Measurements from ENCODE around the gene APOO. TPM values are rescaled to one million over a fixed set of nuclear protein-coding genes. Genes with fewer than 3 reads are reported as not detected.

The APOO gene
- 18.5 and 21.0 TPM in 2 replicates for total RNA-seq

DNA sequence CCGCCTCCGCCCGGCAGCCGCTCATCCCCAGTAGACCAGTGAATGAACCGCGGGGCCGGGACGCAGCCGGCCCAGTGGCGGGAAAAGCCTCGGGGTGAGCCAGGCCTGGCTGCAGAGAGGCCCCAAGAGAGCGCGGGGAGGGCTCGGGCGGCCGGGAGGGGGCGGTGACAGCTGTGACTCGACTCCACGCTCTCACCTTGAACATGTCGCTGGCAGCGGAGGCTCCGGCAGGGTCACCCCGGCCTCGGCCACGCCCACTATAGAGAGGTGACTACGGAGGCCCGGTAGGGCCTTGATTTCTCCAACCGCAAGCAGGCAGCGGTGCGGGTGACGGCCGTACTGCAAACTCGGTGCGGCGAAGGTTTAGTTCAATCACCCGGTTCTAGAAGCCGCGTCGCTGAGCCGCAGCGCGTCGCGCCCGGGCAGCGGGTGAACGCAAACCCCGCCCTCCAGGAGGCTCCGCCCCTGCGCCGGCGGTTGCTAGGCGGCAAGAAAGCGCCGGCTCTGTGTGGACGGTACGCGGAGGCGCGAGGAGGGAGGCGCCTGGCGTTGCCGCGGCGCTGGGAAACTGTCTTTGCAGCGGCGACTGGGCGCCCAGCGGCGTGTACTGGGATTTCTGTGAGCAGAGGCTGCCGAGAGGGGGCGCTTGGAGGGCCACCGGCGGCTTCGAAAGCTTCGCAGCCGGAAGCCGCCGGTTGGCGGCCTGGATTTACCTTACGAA lies at the start of gene APOO, which contains the start of gene CXorf58:
Gene APOO (minus strand): TSS at position 441 of the 721 bp plus-strand sequence. CDS start 236 bp downstream, at position 205.
Gene CXorf58 (plus strand): TSS at position 509 of the 721 bp plus-strand sequence. CDS start 2,297 bp downstream, outside the sequence.
- intact Hi-C loops (cut with micrococcal nuclease) = loop anchor here (1.0 to 10.0 kb wide), 9 partner anchors 24 to 1923 kb away; partner anchors contain the start of genes ACOT9, EIF2S3 and PRDX4

DNA sequence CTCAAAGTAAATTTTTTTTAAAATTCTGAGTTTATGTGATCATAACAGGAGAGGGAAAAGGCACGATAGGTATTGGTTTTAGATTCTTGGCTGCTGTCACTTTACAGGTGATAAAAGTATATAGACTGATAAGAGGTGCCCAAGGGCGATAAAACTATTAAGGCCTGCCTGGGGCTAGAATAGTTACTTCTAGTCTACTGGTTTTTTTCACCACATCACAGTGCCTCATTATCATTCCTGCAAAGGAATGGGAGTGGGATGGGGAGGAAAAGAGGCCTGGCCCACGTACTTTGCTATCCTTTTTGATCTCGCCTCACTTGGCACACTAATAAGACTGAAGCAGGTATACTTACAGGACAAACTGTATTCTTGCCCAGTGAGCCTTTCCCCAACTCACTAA lies 46.7 kb upstream of the APOO start:
- intact Hi-C loops (cut with micrococcal nuclease) = no loop called here

DNA sequence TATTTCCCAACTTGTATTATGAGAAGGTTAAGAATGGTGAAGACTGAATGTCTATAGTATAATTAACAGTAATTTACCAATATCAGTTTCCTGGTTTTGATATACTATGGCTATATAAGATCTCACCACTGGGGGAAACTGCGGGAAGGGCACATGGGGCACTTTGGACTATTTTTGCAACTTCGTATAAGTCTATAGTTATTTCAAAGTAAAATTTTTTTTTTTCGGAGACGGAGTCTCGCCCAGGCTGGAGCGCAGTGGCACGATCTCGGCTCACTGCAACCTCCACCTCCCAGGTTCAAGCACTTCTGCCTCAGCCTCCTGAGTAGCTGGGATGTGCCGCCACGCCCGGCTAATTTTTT lies 46.2 kb upstream of the APOO start:
- intact Hi-C loops (cut with micrococcal nuclease) = loop anchor here (1.0 to 2.0 kb wide), 4 partner anchors 23 to 100 kb away; partner anchors contain the start of genes CXorf58 and EIF2S3

DNA sequence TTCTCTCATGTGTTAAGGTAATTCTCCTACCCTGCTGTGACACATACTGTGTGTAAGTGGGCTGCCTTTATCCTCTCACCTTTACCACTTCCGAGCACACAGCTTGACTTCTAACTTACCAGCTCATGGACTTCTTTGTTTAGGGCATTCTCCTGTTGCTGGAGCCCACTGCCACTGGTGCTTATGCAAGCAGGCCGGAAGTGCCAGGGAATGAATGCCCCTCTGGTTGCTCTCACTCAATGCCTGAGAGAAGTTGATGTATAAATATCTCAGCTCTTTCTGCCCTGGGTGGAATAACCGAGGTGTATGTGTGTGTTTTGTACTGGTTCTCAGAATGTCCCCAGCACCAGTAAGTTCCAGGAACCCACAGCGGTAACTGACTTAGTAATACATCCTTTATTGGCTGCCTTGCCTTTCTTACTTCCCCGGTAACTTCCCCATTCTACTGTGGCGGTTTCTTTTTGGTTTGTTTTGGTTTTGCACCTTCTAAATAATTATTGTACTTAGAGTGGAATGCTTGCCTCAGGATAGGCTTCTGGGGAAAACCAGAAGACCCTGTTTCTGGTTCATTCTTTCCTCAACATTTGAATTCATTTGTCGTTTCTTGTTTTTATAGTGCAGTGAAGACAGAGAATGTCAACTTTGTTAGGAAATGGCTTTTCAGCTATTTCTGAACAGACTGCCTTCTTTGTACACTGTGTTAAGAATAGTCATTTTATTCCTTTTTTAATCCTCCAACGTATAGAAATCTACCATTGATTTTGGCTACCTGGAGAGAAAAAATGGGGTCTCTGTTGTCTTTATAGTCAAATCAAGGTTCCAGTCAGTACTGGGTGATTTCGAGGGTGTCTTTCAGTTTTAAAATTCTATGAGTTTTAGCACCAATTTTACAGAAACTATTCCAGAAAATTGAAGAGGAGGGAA lies 45.5 kb upstream of the APOO start:
- intact Hi-C loops (cut with micrococcal nuclease) = loop anchor here (1.0 to 2.0 kb wide), 4 partner anchors 22 to 101 kb away; partner anchors contain the start of genes CXorf58 and EIF2S3

DNA sequence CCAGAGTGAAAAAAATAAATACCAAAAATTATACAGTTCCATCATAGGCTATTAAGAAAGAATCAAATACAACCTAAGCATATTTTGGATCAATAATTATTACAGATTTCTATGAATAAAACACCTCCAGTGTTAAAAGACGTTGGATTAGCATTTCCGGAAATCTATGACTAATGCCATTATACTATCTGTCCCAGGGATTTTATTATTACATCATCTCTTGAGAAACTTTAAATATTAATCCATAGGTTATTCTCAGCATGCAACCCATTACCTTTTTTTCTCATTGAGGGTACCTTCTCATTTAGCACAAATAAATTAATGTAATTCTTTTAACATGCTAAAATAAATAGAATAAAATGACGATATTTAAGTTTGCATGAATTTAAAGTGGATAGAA lies 44.7 kb upstream of the APOO start:
- intact Hi-C loops (cut with micrococcal nuclease) = loop anchor here (2.0 kb wide), 1 partner anchor 72 kb away; no protein-coding TSS in a partner anchor

DNA sequence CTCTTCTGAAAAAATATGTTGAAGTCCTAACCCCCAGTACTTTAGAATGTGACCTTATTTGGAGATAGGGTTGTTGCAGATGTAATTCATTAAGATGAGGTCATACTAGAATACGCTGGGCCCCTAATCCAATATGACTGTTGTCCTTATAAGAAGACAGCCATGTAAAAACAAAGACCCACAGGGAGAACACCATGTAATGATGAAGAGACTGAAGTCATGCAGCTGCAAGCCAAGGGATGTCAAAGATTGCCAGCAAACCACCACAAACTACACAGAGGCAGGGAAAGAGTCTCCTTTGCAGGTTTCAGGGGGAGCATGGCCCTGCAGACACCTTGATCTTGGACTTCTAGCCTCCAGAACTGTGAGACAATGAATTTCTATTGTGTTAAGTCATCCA lies 37.5 kb upstream of the APOO start:
- intact Hi-C loops (cut with micrococcal nuclease) = no loop called here

DNA sequence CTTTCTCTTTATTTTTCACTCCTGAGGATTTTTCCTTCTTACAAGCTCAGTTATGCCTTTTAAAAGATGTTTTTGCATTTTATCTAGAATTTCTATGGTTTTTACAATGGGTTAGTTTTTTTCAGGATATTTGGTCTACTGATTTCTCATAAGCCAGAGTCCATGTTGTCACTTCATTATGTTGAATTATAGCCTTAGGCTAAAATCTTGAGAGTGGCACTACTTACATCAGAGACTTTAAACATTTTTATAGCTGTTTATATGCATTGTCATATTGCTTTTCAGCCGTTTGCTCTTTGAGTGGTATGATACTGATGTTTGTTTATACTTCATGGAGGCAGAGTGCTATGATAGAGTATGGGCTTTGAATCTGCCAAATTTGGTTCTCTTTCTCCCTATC lies 36.5 kb upstream of the APOO start:
- intact Hi-C loops (cut with micrococcal nuclease) = no loop called here

DNA sequence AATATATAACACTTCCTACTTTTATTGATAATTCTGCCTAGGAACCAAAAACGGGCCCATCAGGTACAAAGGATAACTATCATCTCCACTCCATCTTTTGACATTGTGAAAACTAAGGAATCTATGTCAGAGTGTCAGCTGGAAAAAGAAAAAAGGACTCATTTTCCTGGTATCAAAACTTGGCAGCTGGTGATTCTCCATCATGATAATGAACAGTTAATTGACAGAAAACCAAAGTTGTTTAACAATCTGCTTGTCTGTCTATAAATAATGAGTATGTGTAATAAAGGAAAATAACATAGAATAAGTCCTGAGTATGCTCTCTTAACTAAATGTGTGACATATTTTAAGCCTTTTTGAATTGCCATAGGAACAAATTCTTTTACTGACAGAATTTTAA lies 31.5 kb upstream of the APOO start:
- intact Hi-C loops (cut with micrococcal nuclease) = no loop called here

DNA sequence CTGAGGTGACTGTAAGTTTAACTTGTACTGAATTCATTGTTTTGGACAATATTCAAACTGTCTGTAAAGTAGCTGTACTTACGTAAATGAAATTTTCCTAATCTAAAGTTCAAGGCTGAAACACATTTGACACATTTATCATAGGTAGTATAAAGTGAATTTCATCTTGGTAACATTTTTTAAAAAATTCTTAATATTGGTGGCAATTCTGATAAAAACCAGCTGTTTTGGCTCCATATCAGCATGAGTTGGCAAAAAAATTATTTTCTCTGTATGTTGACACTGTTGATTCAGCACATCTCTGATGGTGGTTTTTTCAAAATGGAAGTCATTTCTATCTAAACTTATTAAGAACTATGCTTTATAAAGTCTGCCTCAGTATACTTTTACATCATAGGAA lies 31.0 kb upstream of the APOO start:
- intact Hi-C loops (cut with micrococcal nuclease) = no loop called here

DNA sequence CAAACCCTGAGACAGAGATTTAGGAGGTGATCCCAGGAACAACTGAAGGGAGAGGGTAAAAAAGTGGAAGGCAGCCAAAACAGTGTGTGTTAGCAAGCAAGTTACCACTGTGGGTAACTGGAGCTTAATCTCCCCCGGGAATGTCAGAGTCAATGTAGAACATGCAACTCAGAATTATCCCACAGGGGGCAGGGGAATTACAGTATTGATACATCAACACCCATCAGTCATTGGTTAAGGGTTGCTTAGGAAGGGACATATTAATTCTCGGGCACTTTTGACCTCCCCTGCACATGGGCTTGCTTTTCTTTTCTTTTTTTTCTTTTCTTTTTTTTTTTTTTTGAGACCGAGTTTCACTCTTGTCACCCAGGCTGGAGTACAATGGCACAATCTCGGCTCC lies 29.4 kb upstream of the APOO start:
- intact Hi-C loops (cut with micrococcal nuclease) = no loop called here

DNA sequence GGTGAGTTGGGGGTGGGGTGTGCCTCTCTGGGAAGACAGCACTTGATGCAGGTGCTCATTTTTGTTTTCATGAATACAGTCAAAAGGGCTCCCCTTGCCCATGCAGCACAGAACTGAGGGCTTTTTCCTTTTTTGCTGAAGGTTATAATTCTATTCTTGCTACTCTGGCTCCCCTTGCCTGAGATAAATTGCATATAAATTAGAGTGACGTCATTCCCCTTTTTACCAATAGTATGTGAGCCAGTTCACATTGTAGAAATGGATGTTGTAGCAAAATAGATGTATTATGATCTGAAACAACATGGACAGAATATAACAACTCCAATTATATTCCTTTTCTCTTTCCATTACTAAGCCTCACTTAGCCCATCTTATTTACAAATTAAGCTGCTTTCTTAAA lies 28.4 kb upstream of the APOO start:
- intact Hi-C loops (cut with micrococcal nuclease) = no loop called here

DNA sequence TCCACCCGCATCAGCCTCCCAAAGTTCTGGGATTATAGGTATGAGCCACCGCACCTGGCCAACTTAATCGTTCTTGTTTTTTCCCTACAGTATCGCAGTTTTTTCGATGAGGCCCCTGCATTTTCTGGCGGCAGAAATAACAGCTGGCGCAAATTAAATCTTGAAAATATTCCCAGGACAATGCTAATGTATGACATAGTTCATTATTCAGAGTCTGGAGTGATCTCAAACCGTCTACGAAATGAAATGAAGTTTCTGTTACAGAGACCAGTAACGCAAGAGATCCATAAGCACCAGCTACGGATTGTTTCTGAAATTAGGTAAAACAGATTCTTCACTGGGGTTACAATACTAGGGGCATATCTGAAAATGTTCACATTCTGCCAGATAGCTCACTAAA lies 27.4 kb upstream of the APOO start:
- intact Hi-C loops (cut with micrococcal nuclease) = no loop called here

DNA sequence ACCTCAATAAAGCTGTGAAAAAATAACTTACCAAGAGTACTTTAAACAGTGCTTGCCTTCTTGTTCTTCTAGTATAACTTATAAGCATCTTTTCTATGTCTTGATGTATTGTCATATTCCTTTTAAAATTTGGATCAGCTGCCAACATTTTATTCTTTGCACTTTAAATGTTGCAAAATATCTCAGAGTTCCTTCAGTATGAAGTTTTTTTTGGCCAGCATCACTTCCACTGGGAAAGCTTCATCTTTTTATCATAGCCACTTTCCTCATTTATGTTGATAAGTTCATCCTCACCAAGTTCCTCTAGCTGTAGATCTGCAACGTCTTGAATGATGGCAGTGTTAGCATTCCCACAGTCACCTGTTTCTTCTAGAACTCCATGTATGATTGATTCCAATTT lies 24.3 kb upstream of the APOO start:
- intact Hi-C loops (cut with micrococcal nuclease) = no loop called here

DNA sequence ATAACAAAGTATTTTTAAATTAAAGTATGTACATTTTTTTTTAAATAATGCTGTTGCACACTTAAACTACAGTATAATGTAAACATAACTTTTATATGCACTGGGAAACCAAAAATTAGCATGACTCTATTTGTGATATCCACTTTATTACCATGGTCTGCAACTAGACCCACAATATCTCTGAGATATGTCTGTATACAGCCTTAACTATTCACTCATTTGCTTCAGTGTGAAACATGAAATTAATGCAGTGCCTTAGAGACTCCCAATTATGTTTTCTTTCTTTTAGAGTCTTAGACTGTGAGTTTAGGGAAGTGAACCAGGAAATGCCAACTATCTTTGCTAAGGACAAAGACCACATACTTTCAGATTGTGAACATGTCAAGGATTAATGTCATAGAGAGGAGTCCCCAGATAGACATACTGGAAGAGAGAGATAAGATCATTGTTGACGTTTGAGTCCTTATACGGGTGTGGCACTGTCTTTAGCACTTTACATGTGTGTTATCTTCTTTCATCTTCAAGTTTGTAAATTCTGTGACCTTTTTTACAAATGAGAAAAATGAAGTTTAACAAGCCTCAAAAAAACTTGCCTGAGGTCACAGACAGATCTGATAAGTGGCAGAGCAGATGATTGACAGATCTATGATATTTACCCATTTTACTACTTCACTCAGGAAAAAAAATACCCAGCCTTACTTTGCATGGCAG lies 23.3 kb upstream of the APOO start:
- intact Hi-C loops (cut with micrococcal nuclease) = loop anchor here (1.0 to 2.0 kb wide), 4 partner anchors 22 to 123 kb away; partner anchors contain the start of genes CXorf58 and EIF2S3

DNA sequence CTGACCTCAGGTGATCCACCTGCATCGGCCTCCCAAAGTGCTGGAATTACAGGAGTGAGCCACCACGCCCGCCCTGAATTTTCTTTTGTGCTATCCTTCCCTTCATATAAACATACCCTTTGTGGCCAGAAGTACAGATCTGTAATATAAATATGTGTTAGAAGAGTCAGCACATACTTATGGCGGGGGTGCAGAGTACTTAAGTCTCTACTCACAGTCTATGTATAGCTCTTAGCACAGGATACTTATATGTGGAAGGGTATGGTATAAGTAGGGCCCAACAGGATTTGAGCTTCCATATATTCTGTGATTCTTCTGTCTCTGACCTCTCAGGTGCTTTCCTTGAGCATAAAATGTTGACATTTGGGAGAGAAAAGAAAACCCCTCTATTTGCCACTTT lies 18.3 kb upstream of the APOO start:
- intact Hi-C loops (cut with micrococcal nuclease) = no loop called here

DNA sequence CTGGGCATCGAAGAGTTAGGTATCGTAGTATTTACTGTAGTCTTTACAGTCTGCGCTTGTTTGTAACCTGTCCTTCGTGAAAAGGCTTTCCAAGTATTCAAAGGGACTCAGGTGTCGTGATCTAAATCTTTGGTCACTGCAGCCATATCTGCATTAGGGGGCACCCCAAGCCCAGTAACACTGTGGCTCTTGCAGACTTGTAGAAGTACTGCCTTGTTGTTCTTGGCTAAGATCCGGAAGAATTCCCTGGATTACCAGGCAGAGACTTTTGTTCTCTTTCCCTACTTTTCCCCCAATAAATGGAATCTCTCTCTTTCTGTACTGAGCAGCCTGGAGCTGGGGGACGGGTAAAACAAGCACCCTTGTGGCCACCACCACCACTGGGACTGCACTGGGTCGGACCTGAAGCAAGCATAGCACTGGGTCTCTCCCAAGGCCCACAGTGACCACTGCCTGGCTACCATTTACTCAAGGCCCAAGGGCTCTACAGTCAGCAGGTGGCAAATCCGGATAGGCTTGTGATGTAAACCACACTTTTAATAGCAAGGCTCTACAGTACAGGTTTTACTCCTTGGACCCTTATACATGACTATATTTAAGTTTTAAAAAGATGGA lies 12.1 kb upstream of the APOO start:
- intact Hi-C loops (cut with micrococcal nuclease) = no loop called here

DNA sequence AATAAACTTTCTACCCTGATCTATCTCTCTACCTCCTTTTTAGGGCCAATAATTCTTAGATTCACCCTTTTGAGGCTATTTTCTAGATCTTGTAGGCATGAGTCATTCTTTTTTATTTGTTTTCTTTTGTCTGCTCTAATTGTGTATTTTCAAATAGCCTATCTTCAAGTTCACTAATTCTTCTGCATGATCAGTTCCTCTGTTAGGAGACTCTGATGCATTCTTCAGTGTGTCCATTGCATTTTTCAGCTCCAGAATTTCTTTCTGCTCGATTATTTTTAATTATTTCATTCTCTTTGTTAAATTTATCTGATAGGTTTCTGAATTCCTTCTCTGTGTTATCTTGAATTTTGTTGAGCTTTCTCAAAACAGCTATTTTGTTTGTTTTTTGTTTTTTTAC lies 11.4 kb upstream of the APOO start:
- intact Hi-C loops (cut with micrococcal nuclease) = no loop called here

DNA sequence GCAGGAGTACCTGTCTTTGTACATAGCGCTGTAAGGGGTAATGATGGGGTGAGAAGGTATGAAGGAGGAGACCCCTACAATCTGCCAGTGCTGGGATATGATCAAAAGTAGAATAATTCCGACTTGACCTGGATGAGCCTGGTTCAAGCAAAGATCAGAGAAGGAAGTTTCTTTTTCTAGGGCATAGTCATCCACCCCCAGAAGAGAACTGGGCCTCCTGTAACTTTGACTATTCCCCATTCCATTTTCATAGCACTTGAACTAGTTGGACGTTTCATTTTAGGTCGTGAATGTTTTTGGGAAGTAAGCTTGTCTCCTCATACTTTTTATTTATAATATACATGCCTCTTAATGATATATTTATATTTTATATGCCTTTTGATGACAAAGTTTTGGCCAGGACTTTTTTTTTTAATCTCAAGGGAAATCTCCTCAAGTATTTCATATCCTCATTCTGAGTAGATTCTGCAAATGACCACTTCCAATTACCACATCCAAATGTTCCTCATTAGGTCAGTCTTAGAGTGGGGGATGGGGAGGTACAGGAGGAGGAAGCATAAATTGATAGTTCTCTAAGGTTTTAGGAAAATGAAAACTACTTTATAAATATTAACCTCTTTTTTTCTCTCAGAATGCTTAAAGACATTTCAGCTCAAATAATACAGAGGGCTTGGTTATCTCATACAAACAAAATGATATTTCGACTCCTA lies 3.5 kb upstream of the APOO start:
- intact Hi-C loops (cut with micrococcal nuclease) = no loop called here

DNA sequence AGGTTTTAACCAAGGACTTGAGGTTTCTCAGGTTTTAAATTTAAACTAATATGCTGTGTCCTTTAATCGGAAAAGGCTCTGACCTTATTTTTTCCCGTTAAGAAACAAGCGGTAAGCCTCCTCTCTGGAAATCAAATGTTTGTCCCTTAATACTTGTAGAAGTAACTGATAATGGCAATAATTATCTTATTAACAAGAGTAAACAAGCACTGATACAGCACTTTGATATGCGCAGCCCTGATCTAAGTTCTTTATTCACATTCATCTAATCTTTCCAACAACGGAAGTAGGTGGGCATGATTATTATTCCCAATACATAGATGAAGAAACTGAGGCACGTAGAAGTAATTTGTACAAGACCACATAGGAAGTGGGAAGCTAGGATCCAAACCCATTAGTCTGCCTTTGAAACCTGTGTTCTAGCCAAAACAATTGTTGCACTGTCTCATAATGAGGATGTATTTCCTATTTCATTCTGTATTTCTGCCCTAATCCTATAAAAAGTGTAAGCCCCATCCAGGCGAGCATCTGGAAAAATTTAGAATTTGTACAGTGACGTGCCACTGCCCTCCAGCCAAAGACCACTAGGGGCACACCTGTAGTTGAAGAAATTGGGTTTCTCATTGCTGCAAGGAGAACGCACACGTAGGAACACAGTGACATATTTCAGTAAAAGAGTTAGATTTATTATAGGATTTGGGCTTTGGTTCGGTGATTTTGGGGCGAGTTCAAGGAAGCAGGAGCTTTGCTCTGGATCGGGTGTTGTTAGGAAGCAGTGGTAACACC lies 674 bp upstream of the APOO start:
- intact Hi-C loops (cut with micrococcal nuclease) = loop anchor here (1.0 to 10.0 kb wide), 7 partner anchors 23 to 1924 kb away; partner anchors contain the start of genes ACOT9, EIF2S3 and PRDX4

Data from T-helper 2 cell treated with Interferon-gamma antibody and Interleukin-4, amounts not matched to agents 100 ng/mL and 5 ng/mL, for 36 hours (primary cell).